Smooth muscle cell of the pulmonary artery (primary cell): ENCODE measurements around the gene CDKL5. TPM values are rescaled to one million over a fixed set of nuclear protein-coding genes. Genes with fewer than 3 reads are reported as not detected.

Source experiments
- total RNA-seq: library from RNA; depleted of rRNA; stranded (reverse); fragments of >200 nt; gene quantifications from 2 replicates; pipeline ENCODE4 v1.2.3, GENCODE V29; 2014

CDKL5 gene
- 2.4 and 5.0 TPM in 2 replicates for total RNA-seq

DNA sequence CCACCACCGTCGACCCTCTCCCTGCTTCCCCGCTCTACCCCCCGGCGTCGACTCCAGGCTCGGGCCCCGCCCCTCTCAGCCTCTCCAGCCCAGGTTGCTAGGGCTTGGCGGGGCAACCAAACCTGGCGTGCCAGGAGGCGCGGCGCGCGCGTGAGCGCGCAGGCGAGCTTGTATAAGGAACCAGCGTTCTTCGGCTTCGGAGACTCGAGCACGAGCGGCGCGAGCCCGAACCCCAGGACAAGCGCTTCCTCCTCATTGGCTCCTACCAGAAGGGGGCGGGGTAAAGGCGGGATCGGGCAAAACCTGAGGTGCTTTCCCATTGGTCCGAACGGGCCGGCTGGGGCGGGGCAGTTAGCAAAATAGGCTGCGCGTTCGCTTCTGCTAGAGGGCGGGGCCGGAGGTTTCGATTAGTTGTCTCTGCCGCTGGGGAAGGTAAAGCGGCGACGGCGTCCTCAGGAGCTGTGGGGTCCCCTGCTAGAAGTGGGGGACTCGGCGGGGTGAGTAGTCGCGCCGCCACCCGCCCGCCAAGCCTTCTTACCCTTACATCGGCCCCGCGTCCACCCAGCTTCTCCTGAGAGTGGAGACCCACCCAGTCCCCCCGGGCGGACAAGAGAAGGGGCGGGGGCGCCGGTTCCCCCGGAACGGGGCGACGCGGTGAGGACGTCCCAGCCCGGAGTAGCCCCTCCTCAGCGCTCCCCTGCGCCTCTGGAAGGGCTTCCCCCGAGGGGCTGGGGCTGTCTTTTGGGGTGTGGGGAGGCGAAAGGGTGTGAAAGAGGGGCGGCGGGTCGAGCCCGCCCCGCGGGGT is at the start of gene CDKL5:
Gene CDKL5, plus strand, starts transcription at position 410 of the 805 bp plus-strand sequence. CDS start 81,489 bp downstream, outside the sequence.

DNA sequence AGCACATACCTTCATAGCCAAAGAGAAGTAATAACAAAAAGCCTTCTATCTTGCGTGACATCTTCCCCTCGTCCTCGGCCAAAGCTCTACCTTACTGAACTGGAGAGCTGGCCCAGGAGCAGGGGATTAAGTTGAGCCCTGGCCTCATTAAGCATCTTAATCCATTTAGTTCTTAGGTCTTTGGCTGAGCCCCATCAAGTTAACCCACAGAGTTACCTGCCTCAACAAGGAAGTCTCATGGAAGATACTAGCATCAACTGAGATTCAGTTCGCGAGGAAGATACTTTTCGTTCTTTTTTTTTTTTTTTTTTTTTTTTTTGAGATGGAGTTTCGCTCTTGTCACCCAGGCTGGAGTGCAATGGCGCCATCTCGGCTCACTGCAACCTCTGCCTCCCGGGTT is 246.6 kb downstream of the CDKL5 start, which contains the start of gene RS1:
Gene RS1, minus strand, starts transcription at position 101 of the 400 bp plus-strand sequence. Its CDS starts 40 bp downstream, at position 61.

Other genes with a start within 250 kb of the CDKL5 start
- not detected in 2 replicates for gene BEND2, start 204.7 kb upstream of the CDKL5 start, total RNA-seq
- 0.69 and 1.2 TPM in 2 replicates for gene SCML2, start 70.9 kb upstream of the CDKL5 start, total RNA-seq
- gene RS1, start 246.5 kb downstream of the CDKL5 start, total RNA-seq = not detected in 2 replicates